ENCODE results near the gene SMIM23. TPM values are rescaled to one million over a fixed set of nuclear protein-coding genes. Genes with fewer than 3 reads are reported as not detected.

Gene SMIM23
- total RNA-seq (2014; rRNA removed; shearing (Covaris generic)), result not detected in 2 replicates
- not detected in 2 replicates for polyA plus RNA-seq (2014; cell fraction: nucleus; rRNA removed)

DNA sequence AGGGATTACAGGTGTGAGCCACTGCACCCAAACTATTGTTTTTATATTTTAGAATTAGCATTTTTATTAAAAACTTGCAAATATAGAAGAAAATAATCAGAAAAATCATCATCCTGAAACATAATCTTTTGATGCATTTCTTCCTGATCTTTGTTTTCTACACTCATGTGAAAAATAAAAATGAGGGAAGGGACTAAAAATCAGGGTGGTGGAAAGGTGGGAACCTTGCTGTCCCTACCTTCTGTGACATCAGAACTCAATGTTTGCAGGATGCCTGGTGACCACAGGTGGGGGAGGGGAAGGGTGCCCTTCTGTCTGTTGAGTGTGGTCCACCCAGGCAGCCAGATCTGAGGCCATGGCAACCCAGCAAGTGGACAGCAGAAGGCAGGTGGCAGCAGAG, at the start of gene SMIM23:
TSS of gene SMIM23 (plus strand) at position 301 of the 400 bp plus-strand sequence. CDS start at position 356, 55 bp downstream.
- DNase-seq (ENCODE audit: extremely low read depth, low read depth), result no peak

GRCh38 chr5:171736976-171737891, 48.4 kb upstream of the SMIM23 start:
- no peak for DNase-seq (ENCODE audit: extremely low read depth, low read depth)

GRCh38 chr5:171738501-171738900, 47.1 kb upstream of the SMIM23 start:
- no peak for DNase-seq (ENCODE audit: extremely low read depth, low read depth)

DNA sequence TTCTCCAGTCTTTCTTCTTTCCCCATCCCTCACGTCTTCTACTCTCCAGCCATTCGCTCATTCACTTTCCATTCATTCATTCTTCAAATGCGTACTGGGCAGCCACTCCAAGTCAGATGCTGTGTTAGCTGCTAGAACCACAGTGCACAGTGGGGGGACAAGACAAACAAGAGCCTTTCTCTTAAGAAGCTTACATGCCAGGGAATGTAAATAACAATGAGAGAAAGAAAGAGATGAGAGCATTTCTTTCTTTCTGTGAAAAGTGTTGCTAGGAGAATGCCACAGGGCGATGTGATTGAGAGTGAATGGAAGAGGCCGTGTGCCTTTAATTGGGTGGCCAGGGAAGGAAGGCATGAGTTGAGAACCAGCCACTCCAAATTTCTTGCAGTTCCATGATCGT, 46.3 kb upstream of the SMIM23 start:
- DNase-seq (ENCODE audit: extremely low read depth, low read depth), result no peak

- no peak for DNase-seq (ENCODE audit: extremely low read depth, low read depth)
Observed at GRCh38 chr5:171743436-171744076, 42.1 kb upstream of the SMIM23 start.

- no peak for DNase-seq (ENCODE audit: extremely low read depth, low read depth)
Observed at GRCh38 chr5:171744264-171744663, 41.4 kb upstream of the SMIM23 start.

DNA sequence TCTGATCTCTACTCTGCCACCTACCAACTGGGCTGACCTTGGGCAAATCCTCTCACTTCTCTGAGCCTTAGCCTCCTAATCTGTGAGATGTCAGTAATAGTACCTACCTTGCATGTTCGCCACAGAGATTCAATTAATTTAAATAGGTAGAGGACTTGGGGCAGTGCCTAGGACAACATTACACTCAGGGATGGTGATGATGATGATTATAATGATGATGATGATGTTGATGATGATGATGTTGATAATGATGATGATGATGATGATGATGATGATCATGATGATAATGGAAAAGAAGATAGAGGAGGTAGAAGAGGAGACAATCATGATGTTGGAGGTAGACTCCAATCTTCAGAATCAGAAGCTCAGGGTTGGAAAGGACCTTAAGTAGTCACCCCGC, 40.7 kb upstream of the SMIM23 start:
- no peak for DNase-seq (ENCODE audit: extremely low read depth, low read depth)

GRCh38 chr5:171745602-171746001, 40.0 kb upstream of the SMIM23 start:
- DNase-seq (ENCODE audit: extremely low read depth, low read depth), result no peak

DNA sequence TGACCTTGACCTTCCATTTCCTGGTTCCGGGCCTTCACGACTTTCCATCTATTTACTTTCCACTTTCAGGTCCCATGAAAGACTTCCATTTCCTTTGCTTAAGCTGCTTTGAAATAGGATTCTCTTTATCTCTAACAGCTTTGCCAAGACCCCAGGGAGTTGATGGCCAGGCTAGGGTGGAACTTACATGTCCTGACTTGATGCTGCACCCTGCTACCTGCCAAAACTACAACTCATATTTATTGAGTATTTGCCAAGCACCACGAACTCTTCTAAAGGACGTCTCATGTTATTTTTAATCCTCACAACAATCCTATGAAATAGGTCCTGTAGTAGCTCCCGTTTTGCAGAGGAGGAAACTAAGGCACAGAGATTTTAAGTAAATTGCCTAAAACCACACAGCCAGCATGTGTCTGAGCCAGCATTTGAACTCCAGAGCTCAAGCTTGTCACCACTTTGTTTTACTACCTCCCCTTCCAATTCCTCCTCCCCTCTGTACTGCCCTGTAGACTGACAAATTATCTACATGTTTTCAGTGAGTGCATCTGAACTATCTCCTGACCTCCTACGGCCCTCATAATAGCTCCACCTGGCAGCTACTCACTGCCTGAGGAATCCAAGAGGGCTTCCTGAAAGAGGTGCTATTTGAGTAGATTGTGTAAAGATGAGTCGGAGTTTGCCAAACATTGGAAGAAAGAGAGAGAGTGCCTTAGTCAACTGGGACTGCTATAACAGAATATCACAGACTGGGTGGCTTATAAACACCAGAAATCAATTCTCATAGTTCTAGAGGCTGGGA, 38.4 kb upstream of the SMIM23 start:
- no peak for DNase-seq (ENCODE audit: extremely low read depth, low read depth)

DNA sequence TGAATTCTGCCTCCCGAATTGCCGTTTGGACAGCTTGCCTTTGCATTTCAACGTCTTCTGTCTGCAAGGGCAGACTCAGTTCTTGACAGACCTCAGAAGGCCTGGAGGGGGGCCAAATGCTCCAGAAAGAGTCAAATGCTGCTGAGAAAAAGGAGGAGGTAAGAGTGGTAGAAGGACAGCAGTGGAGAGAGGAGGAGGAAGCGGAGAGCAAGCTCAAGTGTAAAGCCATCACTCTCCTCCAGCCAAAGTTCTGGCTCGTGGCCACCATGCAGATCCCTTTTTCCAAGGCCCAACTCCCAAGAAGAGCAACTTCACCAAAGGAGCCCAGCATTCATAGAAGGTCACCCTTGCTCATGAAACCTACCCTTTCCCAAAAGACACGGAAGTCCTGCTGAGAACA, 36.9 kb upstream of the SMIM23 start:
- DNase-seq (ENCODE audit: extremely low read depth, low read depth), result no peak

- no peak for DNase-seq (ENCODE audit: extremely low read depth, low read depth)
Observed at GRCh38 chr5:171749365-171749764, 36.3 kb upstream of the SMIM23 start.

- DNase-seq (ENCODE audit: extremely low read depth, low read depth), result no peak
Observed at GRCh38 chr5:171750311-171750788, 35.3 kb upstream of the SMIM23 start.

DNA sequence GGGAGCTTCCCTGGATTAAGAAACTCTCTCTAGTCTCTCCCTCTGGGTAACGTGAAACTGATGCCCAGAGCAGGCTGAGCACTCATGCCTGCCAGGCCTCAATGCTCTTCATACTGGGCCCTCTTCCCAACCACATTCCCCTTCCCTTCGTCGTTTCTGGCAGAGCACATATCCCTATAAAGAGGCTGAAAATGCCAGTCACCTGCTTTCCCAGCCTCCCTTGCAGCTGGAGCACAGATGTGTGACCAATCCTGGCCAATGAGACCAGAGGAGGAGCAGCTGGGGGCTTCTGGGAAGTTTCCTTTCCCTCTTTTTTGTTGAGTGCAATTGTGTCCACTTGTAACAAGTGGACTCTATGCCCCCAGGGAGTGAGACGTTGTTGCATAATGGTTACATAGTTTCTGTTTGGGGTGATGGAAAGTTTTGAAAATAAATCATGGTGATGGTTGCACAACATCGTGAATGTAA, 30.2 kb upstream of the SMIM23 start:
- no peak for DNase-seq (ENCODE audit: extremely low read depth, low read depth)

GRCh38 chr5:171757853-171758535, 27.6 kb upstream of the SMIM23 start:
- DNase-seq (ENCODE audit: extremely low read depth, low read depth), result peak; percentile 22

GRCh38 chr5:171759777-171760176, 25.8 kb upstream of the SMIM23 start:
- DNase-seq (ENCODE audit: extremely low read depth, low read depth), result no peak

DNA sequence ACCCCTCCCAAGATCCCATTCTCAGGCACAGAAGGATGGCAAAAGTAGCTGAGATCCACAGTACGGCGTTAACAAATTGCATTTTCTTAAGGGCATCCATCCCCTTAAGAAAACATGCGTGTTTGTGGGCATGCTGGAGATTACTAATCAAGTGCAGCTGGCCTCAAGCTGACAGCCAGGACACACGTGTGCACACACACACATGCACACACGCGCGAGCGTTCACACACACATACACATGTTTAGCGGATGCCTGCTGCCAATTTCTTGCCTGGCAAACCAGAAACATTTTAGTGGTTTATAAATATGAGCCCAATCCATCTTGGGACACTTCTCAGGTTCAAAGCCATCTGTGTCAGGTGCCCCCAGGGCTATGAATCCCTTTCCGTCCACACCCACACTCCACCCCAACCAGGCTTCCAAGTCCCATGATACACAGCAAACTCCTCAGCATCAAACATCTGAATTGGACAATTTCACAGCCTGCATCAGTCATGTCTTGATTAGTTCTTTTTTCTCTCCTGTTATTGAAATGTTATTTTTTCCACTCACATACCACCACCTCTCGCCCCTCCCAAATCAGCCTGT, 23.5 kb upstream of the SMIM23 start:
- DNase-seq (ENCODE audit: extremely low read depth, low read depth), result no peak

DNA sequence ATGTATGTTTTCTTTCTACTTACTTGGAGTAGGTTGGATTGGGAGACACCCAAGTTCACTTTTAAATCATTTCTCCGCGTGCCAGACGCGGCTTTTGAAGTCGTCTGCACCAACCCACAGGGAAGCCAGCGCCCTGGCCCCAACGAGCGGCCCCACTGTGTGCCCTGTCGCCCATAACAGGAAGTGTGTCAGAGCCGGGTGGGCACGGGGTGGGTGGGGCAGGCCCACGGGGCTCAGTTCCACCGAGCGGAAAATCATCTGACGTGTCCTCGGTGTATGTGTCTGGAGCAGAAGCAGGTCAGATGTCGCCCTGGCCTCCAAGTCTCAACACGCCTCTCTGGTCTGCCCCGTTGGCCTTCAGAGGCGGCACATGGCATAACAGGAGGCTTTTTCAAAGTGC, 22.7 kb upstream of the SMIM23 start:
- DNase-seq (ENCODE audit: extremely low read depth, low read depth), result no peak

DNA sequence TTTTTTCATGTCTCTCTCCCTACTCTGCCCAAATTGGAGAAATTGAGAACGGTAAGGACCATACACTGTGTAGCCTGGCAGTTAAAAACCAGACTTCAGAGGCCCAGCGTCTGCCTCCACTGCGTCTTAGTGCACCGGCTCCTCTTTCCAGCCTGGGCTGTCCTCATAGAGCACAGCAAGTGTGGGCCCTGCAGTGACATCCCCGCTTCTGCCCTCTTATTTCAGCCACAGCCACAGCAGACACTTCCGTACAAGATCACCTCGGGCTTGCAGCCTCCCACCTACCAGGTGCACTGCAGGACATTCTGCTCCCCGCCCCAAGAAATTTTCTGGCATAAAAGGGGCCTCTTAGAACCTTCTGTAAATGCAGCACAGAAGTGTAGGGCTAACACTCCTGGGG, 21.4 kb upstream of the SMIM23 start:
- no peak for DNase-seq (ENCODE audit: extremely low read depth, low read depth)

DNA sequence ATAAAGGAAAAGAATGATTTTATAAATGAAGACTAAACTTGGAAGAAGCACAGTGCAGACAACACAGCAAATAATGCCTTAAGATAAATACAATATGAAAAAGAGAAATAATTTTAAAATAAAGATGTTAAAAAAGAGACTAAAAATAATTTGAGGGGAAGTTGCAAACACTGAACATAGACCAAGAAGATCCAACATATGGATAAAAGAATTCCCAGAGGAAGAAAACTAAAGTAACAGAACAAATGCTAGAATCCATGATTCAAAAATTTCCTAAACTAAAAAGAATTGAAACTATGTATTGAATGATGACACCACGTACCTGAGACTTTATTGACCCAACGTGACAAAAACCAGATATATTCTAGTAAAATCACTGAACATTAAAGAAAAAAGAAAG, 18.7 kb upstream of the SMIM23 start:
- DNase-seq (ENCODE audit: extremely low read depth, low read depth), result no peak

GRCh38 chr5:171770153-171770552, 15.5 kb upstream of the SMIM23 start:
- no peak for DNase-seq (ENCODE audit: extremely low read depth, low read depth)
